Left lung (tissue), 8 donors: ENCODE data around the gene TTC39C. TPM values are rescaled to one million over a fixed set of nuclear protein-coding genes. Genes with fewer than 3 reads are reported as not detected.

Source experiments
- polyA plus RNA-seq, 6 donors: library from polyadenylated mRNA; unstranded; fragments of 120-200 nt; gene quantifications; one replicate each; pipeline ENCODE4 v1.2.1, GENCODE V29; 2013; ENCODE audit not compliant: insufficient read length in 6 of 6
- total RNA-seq, 2 donors: library from RNA; stranded (reverse); fragmentation: NEBNext Ultra II Directional; extraction: Animal tissue kit (Norgen Biotek cat#: 25700); gene quantifications; one replicate each; pipeline ENCODE4 v1.2.1, GENCODE V29; 2021
- donor health status: DM: no; HTN: yes; CAD: no.
- donor health status: DM: no; HTN: no; CAD: no.

Gene TTC39C
- total and polyA plus RNA-seq, 8 donors: 12.0 to 19.3 (median 15.1) TPM

Other genes starting within 250 kb of the TTC39C start
- 1 to 10 TPM; 1.1 to 2.9 TPM for gene CABYR, start 124.3 kb downstream of the TTC39C start, total RNA-seq
- gene CABYR, start 124.3 kb downstream of the TTC39C start, polyA plus RNA-seq: 1 to 10 TPM; 3.4 to 7.3 (median 5.8) TPM